Occipital lobe (tissue), 3 donors: ENCODE data around the gene SYNE3. TPM values are rescaled to one million over a fixed set of nuclear protein-coding genes. Genes with fewer than 3 reads are reported as not detected.

Source experiments
- DNase-seq: peaks from one replicate; lab custom pipeline; 2025; lab: John Stamatoyannopoulos, UW
- small RNA-seq: library from RNA; depleted of rRNA; stranded (forward); fragments of <200 nt; gene quantifications from one replicate; pipeline ENCODE3, GENCODE V24; 2014
- total RNA-seq: library from RNA; depleted of rRNA; stranded (reverse); fragments of >200 nt; gene quantifications from one replicate; pipeline ENCODE4 v1.2.3, GENCODE V29; 2014

The SYNE3 gene
- total RNA-seq, 1 donor from 2014 or later: 2.2 TPM

DNA sequence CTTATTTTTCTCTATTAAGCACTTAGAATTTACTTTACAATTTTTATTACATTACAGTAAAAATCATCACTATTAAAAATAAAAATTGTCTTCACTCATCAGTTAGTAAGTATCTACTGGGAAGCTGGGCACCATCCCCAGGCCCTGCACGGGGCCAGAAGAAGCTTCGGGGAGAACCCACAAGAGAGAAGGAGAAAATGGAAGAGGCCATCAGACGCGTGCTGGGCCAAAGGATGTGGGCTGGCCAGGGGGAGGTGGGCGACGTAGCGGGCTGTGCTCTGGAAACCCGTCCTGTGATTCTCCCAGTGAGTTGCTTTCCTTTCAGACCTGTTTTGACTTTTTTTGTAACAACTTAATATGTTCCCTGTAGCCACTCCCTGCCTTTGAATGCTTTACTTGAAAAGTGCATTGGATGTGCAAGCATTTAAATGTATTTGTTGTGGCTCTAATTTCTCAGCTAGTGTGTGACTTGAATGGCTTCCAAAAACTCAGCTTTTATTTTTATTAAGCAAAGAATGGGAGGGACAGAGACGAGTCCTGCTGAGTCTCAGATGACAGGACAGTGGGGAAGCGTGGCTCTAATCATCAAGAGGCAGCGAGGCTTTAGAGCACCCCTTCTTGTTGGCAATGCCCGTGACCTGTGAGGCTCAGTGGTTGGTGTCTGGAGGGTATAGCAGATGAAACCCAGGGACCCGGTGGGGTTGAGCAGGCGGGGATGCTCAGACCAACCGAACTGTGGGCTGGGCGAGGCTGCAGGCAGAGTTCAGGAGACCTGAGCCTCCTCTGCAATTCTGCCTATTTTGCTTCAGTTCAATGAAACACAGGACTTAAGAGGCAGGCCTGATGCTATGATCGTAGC, 38.8 kb downstream of the SYNE3 start:
- no peak for DNase-seq

DNA sequence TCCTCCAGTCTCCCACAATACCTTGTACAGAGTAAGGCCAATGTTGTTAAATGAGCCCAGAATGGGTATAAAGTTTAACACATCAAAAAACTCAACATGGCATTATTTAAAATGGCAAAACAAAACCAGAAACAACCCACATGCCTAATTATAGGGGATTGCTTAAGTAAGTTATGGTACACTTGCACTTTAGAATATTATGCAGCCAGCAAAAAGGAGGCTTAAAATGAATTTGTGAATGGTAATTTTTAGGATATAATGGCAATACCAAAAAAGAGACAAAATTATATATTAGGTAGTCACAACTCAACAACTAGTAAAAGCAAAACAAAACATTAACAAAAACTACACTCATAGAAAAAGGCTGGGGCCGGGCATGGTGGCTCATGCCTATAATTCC, 39.7 kb downstream of the SYNE3 start:
- DNase-seq: no peak

DNA sequence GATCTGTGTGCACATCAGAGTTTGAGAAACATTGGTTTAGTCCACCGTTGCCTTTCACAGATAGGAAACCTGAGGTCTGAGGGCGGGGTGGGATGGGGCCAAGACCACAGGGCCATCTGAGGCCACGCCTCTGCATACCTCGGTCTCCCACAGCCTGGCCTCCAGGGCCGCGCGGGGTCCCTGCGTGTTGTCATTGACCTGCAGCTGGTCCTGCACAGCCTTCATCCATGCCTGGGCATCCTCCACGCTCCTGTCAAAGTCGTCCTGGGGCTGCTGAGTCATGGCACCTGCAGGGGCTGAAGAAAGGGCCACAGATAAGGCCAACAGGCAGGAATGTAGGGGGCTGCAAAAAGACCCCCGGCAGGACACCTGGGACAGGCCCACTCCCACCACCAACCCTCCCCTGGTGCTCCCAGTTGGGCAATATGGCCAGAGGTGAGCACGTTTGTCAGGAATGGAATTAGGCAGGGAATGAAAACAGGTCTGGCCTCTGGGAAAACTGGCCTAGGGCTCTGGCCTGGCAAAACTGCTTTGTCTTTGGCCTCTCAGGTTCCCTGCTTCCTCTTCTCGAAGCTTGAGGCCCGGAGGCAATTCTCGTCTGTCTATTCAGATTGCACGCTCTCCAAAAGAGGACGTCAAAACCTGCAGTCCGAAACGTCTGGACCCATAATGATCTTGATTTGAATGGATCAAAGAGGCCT, 40.8 kb downstream of the SYNE3 start:
- no peak for DNase-seq

DNA sequence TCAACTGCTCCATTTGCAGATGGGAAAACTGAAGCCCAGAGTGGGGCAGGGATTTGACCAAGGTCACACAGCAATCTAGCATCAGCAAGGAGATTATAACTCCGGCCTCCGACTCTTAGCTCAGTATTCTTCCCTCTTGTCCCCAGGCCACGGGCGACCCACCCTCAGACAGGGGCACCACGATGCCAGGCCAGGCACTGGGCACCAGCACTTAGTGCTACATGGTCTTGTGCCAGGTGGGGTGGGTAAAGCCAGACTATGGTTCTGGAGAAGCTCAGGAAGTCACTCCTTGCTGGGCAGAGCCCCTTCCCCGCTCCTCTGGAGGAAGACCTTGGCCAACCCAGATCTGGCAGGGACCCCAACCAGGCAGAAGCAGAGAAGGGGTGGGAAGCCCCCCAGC, 41.5 kb downstream of the SYNE3 start:
- DNase-seq: no peak

DNA sequence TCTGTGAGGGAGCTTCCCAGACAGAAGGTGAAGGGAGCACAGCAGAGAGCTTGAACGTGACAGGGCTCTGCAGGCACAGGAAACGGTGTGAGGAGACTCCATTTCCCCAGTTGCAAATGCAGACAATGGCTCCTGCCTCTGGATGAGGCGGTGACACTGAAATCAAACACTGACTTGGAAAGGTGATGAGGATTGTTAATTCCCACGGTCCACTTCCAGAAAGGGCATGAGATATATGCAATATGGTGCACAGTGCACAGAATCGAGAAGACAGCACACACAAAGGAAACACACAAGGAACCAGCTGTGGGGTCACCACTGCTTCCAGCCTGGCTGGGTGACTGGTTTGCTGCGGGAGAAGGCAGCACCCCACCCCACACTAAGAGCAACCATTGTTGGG, 42.0 kb downstream of the SYNE3 start:
- DNase-seq: no peak

DNA sequence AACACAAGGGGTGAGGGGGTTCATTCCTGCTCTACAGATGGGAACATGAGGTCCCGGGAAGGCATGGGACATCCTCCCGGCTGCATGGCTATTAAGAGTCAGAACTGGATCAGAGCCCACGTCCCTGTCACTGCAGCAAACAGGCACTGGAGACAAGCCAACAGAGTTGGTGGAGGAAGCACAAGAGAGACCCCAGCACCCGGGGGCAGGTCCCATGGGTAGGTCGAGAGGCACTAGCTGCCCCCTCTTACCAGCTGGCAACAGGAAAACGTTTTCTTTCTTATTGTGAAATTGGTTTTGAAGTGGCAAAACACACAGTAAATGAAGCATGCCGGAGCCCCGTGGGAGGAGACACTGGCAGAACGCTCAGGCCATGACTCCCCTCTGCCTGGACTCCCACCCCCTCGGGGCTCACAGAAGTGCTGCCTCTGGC, 43.6 kb downstream of the SYNE3 start:
- DNase-seq: no peak

DNA sequence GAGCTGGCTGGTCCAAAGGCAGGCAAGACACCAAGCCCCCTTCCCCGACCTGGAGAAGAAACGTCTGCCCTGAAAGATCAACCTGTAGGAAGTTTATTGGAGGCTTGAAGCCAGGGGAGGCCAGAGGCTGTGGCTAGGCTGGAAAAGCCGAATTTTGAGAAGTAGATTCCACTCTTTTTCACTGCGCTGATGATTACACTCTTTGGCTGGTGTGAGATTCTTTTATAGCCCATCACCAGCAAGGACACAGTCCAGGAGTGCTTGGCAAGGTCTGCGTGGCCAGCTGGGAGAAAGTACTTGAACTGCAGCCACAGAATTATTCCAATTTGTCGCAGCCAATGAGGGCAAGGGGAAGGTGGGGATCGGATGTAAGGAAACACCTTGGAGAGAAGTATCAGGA, 45.0 kb downstream of the SYNE3 start:
- DNase-seq: no peak

DNA sequence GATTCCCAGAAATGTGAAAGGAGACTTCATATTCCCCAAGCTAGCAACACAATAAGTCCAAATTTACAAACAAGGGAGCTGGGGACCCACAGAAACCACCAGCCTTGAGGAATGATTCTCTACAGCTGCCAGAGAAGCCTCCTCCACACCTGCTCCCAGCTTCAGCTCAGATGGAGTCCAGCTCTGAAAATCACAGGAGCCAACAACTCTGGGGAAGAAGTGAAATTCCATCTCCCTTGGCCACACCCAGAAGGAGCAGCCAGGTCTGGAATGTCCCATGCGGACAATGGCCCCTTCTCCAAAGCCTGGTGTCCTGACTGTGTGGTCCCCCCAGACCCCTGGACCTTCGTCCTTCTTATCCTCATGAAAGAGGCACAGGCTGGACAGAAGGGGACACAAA, 45.4 kb downstream of the SYNE3 start:
- DNase-seq: no peak

DNA sequence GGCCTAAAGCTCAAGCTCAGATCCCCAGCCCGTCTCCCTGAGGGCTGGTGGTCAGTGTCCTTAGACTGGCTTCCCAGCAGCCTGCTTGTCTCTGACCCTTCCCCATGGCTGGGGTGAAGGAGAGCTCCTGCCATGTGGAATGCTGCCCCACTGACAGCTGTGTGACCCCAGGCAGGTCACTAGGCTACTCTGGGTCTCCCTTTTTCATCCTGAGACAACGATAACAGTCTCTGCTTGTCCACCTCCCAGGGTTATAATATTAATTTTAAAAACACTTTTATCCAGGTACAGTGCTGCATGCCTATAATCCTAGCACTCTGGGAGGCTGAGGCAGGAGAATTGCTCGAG, 47.3 kb downstream of the SYNE3 start:
- DNase-seq: no peak

DNA sequence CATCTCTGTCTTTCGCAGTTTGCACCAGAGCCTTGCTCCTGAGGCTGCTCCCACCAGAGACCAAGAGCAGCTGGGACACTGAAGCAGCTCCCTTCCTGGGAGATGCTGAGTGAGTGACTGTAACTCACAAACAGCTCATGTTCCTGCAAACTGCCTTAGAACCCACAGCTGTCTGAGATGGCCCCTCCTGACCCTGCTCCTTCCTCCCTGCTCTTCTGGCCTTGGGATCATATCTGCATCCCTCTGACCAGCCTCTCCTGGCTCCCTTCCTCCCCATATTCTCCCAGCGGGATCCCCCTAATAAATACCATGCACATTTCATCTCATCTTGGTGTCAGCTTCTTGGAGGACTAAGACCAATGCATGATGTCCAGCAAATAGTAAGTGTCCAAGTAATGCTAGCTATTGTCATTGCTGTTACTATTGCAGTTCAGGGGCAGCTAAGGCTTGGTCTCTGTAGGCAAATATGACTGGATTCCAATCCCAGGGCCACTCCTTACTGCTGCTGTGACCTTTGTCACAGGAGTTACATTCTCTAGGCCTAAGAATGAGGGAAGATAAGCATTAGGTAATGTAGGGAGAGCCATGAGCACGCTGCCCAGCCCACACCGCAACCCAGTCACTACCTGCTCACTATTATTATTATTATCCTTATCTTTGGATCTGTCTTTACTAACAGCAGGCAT, 47.9 kb downstream of the SYNE3 start:
- no peak for DNase-seq

DNA sequence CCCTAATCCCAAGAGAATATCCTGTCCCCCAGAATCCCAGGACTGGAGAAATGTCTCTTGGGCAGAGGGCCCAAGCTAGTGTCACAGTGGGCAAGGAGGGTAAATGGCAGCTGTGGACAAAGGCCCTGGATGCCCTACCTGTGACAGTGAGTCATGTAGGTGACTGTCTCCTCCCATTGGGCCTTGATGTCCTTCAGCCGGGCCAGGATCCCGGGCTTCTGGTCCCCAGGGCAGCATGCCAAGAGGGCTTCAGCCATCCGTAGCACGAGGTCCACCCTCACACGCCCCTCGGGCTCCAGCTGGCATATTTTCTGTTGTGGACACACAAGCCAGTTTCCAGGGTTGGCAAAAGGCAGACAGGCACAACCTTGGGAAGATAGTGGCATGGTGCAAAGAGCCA, 48.8 kb downstream of the SYNE3 start:
- DNase-seq: no peak

DNA sequence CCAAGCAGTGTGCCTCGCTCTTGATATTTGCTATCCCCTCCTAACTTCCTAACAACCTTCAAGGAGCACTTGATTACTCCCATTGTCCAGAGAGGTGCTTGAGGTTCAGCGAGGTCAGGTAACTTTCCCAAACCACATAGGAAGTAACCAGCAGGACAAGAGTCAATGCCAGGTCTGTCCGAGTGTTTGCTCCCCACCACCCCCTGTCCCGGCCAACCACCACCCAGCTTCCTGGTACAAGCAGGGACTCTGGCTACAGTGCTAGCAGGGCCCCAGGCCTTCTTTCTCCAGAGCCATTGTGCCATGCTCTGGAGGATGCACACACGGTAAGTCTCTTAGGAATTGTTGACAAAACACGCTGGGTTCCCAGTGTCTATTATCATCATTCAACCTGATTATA, 49.2 kb downstream of the SYNE3 start:
- DNase-seq: no peak

Small RNA genes within 50 kb of the gene (small RNA-seq; reads per million reads assigned to genes)
- gene SCARNA13: 9.8 reads per million, percentile 92 among the genes with 10 or more reads in this experiment

Other genes with a start within 250 kb of the SYNE3 start
- 0.78 TPM for gene CLMN, start 196.7 kb downstream of the SYNE3 start, total RNA-seq
- gene GLRX5, start 18.4 kb upstream of the SYNE3 start, total RNA-seq: 28.7 TPM
- not detected for gene TCL1B, start 169.8 kb upstream of the SYNE3 start, total RNA-seq
- 0.31 TPM for gene TCL1A, start 197.5 kb upstream of the SYNE3 start, total RNA-seq